DND-41 (cell line): Measurements from ENCODE around the gene SMIM3.

ENCODE experiments used
- EZH2 ChIP-seq: IDR thresholded peaks from 3 replicates; pipeline ENCODE4 v1.6.1; 2012; ENCODE audit warnings: borderline replicate concordance, low read depth, mild to moderate bottlenecking, moderate library complexity, low read length, inconsistent platforms; ENCODE audit not compliant: severe bottlenecking
- TF ChIP-seq, protein P1 (sequence below): IDR thresholded peaks from 2 replicates; pipeline ENCODE4 v1.5.1; 2012; ENCODE audit warnings: borderline replicate concordance, low read length, moderate library complexity, mild to moderate bottlenecking; ENCODE audit not compliant: poor library complexity, severe bottlenecking; ENCODE audit errors: extremely low read depth

GRCh38 chr5:150797384-150797783 is 18.8 kb downstream of the SMIM3 start:
- TF ChIP-seq, protein P1, sequence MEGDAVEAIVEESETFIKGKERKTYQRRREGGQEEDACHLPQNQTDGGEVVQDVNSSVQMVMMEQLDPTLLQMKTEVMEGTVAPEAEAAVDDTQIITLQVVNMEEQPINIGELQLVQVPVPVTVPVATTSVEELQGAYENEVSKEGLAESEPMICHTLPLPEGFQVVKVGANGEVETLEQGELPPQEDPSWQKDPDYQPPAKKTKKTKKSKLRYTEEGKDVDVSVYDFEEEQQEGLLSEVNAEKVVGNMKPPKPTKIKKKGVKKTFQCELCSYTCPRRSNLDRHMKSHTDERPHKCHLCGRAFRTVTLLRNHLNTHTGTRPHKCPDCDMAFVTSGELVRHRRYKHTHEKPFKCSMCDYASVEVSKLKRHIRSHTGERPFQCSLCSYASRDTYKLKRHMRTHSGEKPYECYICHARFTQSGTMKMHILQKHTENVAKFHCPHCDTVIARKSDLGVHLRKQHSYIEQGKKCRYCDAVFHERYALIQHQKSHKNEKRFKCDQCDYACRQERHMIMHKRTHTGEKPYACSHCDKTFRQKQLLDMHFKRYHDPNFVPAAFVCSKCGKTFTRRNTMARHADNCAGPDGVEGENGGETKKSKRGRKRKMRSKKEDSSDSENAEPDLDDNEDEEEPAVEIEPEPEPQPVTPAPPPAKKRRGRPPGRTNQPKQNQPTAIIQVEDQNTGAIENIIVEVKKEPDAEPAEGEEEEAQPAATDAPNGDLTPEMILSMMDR, result no peak
- no peak for TF ChIP-seq EZH2
